AG10803 (cell line): ENCODE results near the gene CACNG6.
A peak's percentile ranks its signal among the peaks of the same experiment; 100 is the strongest.

Source experiments
- DNase-seq: peaks from one replicate; pipeline ENCODE4 v3.0.0; 2010; ENCODE audit warnings: low read depth
- H3K4me3 ChIP-seq: 2 replicates; pipeline ENCODE4 v1.5.1; 2011; ENCODE audit warnings: mild to moderate bottlenecking, low read length, control low read depth
- TF ChIP-seq, protein P1 (sequence below): conservative IDR thresholded peaks from 2 replicates; pipeline ENCODE4 v1.5.1; 2011; ENCODE audit warnings: mild to moderate bottlenecking, low read length, control low read depth, inconsistent platforms

Gene CACNG6, protein sequence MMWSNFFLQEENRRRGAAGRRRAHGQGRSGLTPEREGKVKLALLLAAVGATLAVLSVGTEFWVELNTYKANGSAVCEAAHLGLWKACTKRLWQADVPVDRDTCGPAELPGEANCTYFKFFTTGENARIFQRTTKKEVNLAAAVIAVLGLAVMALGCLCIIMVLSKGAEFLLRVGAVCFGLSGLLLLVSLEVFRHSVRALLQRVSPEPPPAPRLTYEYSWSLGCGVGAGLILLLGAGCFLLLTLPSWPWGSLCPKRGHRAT

GRCh38 chr19:53991224-53992113, at the start of gene CACNG6:
TSS of gene CACNG6 (plus strand) at chr19:53991637. CDS start at chr19:53992878, 1,241 bp downstream.
- TF ChIP-seq, protein P1, sequence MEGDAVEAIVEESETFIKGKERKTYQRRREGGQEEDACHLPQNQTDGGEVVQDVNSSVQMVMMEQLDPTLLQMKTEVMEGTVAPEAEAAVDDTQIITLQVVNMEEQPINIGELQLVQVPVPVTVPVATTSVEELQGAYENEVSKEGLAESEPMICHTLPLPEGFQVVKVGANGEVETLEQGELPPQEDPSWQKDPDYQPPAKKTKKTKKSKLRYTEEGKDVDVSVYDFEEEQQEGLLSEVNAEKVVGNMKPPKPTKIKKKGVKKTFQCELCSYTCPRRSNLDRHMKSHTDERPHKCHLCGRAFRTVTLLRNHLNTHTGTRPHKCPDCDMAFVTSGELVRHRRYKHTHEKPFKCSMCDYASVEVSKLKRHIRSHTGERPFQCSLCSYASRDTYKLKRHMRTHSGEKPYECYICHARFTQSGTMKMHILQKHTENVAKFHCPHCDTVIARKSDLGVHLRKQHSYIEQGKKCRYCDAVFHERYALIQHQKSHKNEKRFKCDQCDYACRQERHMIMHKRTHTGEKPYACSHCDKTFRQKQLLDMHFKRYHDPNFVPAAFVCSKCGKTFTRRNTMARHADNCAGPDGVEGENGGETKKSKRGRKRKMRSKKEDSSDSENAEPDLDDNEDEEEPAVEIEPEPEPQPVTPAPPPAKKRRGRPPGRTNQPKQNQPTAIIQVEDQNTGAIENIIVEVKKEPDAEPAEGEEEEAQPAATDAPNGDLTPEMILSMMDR: no peak
- peak within 1 kb of the TSS; percentile 30 for H3K4me3 ChIP-seq
- DNase-seq: no peak

- H3K4me3 ChIP-seq: no peak overlapping the region
- DNase-seq: no peak
- TF ChIP-seq, protein P1: no peak
Measured at GRCh38 chr19:53942001-53942786, 49.2 kb upstream of the CACNG6 start.

- no peak for DNase-seq
- TF ChIP-seq, protein P1: no peak
- no peak overlapping the region for H3K4me3 ChIP-seq
Measured at GRCh38 chr19:53944416-53944815, 47.0 kb upstream of the CACNG6 start.

GRCh38 chr19:53944933-53945332, 46.5 kb upstream of the CACNG6 start:
- TF ChIP-seq, protein P1: no peak
- H3K4me3 ChIP-seq: no peak overlapping the region
- no peak for DNase-seq

DNA sequence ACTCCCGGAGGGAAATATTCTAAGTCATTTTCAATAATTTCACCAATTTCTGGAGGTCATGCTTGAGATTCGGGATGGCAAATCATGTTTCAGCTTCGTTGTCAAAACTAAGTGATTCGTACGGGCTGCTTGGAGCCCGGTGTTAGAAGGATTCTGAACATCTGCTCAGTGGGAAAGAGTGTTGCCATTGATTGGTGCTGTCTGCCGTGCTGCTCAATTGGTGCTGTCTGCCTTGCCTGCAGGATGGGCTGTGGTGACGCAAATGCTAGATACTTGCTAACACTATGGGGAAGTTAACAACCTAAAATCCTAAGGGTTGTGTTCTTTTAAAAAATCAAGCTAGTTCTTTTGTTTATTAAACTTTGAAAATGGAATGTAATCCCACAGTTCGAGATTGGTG, 46.0 kb upstream of the CACNG6 start:
- no peak overlapping the region for H3K4me3 ChIP-seq
- no peak for DNase-seq
- TF ChIP-seq, protein P1: no peak

DNA sequence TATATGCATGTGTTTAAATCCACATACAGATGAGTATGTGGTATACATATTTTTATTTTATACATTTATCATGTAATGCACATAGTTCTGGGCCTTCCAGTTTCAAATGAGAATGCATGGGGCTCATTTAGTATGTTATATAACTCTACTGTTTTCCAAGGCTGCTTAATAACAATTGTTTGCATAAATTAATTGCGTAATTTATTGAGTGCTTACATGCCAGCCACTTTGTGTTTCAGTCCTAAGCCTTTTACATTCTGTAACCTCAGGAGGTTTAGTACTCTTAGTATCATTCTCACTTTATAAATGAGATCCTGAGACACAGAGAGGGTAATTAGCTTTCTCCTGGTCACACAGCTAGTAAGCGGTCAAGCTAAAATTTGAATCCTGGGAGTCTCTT, 45.4 kb upstream of the CACNG6 start:
- DNase-seq: no peak
- H3K4me3 ChIP-seq: no peak overlapping the region
- TF ChIP-seq, protein P1: no peak
